ENCODE measurements around the gene B3GNT3. TPM values are rescaled to one million over a fixed set of nuclear protein-coding genes. Genes with fewer than 3 reads are reported as not detected.

B3GNT3 gene
- total and polyA plus RNA-seq, 2 of the 13 experiments (the other 11 are each of a cell fraction or from before 2014, with no cell fraction given), result 0.86 to 4.0 TPM

DNA sequence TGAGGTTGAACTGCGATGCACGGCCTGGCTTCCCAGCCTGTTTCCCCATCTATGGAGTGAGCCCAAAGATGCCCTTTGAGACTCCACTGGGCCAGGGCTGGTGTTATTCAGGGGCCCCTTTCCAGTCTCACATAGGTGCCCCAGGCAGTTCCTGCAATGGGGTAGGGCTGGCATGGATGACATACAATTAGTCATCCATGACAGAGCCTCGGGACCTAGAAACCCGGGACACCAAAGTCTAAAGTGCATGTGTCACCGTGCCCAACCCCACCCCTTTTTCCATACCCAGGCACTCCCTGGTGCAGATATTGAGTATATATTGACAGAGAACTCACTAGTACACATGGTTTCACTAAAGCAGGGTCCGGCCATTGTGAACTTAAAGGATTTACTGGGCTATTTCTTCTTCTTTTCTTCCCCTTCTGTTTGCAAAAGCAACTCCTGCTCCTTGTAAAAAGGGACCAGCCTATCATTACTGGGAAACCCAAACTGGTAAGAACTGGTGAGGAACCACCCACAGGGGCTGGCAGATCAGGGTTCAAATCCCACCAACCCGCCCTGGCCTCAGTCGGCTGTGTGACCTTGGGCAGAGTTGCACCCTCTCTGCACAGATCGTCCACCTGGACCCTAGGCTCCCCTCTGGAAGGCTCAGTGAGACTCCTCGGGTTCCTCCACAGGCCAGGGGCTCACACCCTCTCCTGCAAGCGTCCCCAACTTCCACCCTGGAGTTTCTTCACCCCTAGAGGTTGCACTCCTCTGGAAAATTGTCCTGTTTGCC, 2.7 kb downstream of the B3GNT3 start (continued):
- TF ChIP-seq DPF2 (CRISPR knock-in tag; IDR thresholded peaks at IDR 0.05; ENCODE audit: borderline replicate concordance, low read depth) (peak; percentile 80; the same call in 1 of the 2 replicates), FOXA3 (CRISPR knock-in tag; IDR thresholded peaks at IDR 0.05) (peak; percentile 68), ZNF557 (CRISPR knock-in tag; IDR thresholded peaks at IDR 0.05) (no peak), MEIS1 (CRISPR knock-in tag; IDR thresholded peaks at IDR 0.05; ENCODE audit: borderline replicate concordance) (peak; percentile 67; the same call in 1 of the 2 replicates), ZNF768 (CRISPR knock-in tag; IDR thresholded peaks at IDR 0.05) (peak; percentile 98), YY1 (IDR thresholded peaks at IDR 0.05; ENCODE audit: insufficient read depth, insufficient replicate concordance, low read depth, low read length) (peak; percentile 47), ZNF232 (CRISPR knock-in tag; IDR thresholded peaks at IDR 0.05; ENCODE audit: borderline replicate concordance) (no peak), ZNF615 (CRISPR knock-in tag; IDR thresholded peaks at IDR 0.05; ENCODE audit: borderline replicate concordance) (no peak), TGIF2 (CRISPR knock-in tag; IDR thresholded peaks at IDR 0.05) (0 out of 2 replicates have a peak, but pooled peaks have one; percentile 63), NR2C2 (CRISPR knock-in tag; IDR thresholded peaks at IDR 0.05; ENCODE audit: borderline replicate concordance) (peak; percentile 44; the same call in 1 of the 2 replicates), ZNF510 (CRISPR knock-in tag; IDR thresholded peaks at IDR 0.05; ENCODE audit: low read depth) (no peak), BCL6 (CRISPR knock-in tag; IDR thresholded peaks at IDR 0.05) (0 out of 2 replicates have a peak, but pooled peaks have one; percentile 13), ZNF143 (CRISPR knock-in tag; IDR thresholded peaks at IDR 0.05) (no peak), ZNF672 (CRISPR knock-in tag; IDR thresholded peaks at IDR 0.05) (no peak), ZMYM4 (CRISPR knock-in tag; IDR thresholded peaks at IDR 0.05) (no peak), NFKBIZ (CRISPR knock-in tag; IDR thresholded peaks at IDR 0.05) (no peak)
- TF ChIP-seq, protein P1, sequence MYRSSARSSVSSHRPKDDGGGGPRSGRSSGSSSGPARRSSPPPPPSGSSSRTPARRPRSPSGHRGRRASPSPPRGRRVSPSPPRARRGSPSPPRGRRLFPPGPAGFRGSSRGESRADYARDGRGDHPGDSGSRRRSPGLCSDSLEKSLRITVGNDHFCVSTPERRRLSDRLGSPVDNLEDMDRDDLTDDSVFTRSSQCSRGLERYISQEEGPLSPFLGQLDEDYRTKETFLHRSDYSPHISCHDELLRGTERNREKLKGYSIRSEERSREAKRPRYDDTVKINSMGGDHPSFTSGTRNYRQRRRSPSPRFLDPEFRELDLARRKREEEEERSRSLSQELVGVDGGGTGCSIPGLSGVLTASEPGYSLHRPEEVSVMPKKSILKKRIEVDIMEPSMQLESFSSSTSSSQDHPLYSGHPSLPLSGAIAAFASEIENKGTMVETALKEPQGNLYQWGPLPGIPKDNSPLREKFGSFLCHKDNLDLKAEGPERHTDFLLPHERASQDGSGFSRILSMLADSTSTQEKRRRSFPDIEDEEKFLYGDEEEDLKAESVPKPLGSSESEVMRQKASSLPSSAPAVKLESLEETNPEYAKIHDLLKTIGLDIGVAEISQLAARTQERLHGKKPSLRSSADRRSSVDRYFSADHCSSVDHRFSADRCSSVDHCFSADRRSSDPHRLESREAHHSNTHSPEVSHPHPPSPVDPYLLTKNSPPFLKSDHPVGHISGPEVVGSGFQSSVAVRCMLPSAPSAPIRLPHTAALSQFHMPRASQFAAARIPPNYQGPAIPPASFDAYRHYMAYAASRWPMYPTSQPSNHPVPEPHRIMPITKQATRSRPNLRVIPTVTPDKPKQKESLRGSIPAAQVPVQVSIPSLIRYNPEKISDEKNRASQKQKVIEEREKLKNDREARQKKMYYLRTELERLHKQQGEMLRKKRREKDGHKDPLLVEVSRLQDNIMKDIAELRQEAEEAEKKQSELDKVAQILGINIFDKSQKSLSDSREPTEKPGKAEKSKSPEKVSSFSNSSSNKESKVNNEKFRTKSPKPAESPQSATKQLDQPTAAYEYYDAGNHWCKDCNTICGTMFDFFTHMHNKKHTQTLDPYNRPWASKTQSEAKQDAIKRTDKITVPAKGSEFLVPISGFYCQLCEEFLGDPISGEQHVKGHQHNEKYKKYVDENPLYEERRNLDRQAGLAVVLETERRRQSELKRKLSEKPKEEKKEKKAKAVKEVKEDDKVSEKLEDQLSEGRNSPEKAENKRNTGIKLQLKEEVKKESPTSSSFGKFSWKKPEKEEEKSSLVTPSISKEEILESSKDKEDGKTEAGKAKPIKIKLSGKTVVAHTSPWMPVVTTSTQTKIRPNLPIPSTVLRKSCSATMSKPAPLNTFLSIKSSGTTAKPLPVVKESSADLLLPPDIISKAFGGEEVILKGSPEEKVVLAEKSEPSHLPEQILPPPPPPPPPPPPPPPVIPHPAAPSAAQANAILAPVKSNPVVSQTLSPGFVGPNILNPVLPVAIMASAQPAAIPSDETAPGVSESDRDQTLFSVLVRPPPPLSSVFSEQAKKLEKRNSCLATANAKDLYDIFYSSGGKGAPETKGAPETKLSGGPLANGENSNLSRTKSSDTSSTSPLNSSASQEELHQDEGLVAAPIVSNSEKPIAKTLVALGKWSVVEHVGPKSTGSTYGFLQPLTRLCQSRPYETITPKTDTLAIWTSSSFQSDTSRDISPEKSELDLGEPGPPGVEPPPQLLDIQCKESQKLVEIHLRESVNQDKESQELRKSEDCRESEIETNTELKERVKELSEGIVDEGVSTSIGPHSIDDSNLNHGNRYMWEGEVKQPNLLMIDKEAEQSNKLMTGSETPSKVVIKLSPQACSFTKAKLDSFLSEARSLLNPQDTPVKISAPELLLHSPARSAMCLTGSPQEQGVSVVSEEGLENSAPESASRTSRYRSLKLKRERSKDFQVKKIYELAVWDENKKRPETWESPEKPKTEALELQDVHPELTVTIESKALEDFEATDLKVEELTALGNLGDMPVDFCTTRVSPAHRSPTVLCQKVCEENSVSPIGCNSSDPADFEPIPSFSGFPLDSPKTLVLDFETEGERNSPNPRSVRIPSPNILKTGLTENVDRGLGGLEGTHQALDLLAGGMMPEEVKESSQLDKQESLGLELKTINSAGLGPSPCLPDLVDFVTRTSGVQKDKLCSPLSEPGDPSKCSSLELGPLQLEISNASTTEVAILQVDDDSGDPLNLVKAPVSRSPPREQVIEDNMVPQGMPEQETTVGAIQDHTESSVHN (CRISPR knock-in tag; IDR thresholded peaks at IDR 0.05), result no peak
- TF ChIP-seq, protein P2, sequence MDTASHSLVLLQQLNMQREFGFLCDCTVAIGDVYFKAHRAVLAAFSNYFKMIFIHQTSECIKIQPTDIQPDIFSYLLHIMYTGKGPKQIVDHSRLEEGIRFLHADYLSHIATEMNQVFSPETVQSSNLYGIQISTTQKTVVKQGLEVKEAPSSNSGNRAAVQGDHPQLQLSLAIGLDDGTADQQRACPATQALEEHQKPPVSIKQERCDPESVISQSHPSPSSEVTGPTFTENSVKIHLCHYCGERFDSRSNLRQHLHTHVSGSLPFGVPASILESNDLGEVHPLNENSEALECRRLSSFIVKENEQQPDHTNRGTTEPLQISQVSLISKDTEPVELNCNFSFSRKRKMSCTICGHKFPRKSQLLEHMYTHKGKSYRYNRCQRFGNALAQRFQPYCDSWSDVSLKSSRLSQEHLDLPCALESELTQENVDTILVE (CRISPR knock-in tag; IDR thresholded peaks at IDR 0.05), result 0 out of 2 replicates have a peak, but pooled peaks have one; percentile 39
- TF ChIP-seq, protein P3, sequence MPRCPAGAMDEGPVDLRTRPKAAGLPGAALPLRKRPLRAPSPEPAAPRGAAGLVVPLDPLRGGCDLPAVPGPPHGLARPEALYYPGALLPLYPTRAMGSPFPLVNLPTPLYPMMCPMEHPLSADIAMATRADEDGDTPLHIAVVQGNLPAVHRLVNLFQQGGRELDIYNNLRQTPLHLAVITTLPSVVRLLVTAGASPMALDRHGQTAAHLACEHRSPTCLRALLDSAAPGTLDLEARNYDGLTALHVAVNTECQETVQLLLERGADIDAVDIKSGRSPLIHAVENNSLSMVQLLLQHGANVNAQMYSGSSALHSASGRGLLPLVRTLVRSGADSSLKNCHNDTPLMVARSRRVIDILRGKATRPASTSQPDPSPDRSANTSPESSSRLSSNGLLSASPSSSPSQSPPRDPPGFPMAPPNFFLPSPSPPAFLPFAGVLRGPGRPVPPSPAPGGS (CRISPR knock-in tag; IDR thresholded peaks at IDR 0.05), result no peak

Data from HepG2 (cell line).